Embryonic facial prominence (tissue), 1 donor: ENCODE measurements around the gene CD276.
"Not testable (repeated sequence)": the region's sequence is repeated elsewhere in the genome, so short reads cannot be mapped to it uniquely, and the experiment has no call there.

ENCODE experiments used
- DNase-seq: peaks from one replicate; pipeline ENCODE4 v3.0.0-alpha.2; 2016; ENCODE audit errors: extremely low spot score

Gene CD276

DNA sequence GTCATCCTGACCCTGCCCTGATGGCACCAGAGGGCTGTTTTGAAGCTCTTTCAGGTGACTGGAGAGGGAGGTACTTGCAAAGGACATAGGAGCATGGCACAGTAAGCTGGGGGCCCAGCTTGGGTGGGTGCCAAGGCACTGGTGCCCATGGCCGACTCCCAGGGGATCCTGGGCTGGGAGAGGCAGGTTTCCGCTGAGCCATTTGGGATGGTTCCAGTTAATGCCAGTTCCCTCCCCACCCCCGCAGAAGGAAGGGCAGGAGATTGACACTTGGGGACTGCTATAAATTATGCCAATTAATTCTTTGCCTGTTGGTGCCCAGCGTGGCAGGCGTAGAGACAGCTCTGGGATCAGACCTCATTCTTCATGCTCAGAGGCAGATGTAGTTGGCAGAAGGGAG lies 26.1 kb downstream of the CD276 start:
- no peak for DNase-seq

DNA sequence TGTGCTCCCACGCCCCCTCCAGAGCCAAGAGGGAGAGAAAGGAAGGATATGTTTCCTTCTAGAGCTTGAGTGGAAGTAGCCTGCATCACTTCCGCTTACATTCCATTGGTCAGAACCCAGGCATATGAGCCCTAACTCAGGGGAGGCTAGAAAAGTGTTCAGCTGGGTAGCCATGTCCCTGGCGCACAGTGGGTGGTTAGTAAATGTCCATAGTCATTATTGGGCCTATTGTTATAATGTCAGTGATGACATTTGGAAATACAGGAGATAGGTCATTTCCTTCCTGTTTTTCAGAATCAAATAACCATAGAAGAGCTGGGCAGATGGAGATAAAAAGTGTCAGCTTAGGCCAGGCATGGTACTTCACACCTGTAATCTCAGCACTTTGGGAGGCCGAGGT lies 27.3 kb downstream of the CD276 start:
- DNase-seq, result no peak

DNA sequence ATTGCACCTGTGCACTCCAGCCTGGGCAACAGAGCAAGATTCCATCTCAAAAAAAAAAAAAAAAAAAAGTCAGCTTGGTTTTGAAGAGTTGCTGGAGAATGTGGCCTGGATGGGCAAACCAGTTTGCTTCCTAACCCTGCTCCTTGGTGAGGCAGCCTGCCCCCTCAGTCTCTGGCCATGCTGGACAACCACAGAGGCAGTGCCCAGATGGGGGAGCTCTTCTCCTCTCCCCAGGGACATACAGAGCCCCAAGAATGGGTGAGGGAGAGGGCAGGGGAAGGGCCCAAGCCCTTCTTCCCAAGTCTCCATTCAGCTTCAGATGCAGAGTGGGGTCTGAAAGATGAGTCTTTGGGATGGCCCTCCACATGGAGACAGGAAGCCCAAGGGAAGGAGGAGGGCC lies 27.9 kb downstream of the CD276 start:
- no peak for DNase-seq

DNA sequence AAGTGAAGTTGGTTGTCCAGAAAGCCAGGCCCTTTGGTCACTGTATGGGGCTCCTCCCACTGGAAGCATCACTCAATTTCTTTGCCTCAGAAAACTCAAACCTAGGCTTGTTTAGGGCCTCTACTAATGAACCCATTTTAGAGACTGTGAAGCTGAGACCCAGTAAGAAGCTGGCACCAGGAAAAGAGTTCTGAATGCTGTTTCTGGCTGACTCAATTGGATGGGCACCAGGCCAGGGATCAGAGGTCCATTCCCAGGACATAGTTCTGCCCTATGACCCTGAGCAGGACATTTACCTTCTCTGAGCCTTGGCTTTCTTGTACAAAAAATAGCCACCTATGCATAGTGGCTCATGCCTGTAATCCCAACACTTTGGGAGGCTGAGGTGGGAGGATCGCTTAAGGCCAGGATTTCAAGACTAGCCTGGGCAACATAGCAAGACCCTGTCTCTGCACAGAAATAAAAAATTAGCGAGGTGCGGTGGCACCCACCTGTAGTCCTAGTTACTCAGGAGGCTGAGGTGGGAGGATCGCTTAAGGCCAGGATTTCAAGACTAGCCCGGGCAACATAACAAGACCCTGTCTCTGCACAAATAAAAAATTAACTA lies 30.6 kb downstream of the CD276 start:
- no peak for DNase-seq

DNA sequence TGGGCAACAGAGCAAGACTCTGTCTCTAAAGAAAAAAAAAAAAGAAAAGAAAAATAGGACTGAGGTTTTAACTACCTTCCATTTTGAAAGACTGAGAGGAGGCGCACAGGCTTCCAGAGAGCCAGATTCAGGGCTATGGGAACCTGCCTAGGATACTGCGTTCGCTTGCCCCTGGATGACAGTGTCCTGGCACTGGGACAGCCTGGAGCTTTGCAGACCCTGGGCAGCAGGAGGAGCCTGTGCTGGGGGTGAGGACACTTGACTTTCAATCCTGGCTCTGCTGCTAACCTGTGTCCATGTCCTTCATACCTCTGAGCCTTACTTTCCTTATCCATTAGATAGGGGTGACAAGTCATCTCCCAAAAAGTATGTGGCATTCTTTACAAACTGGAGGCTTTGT lies 31.2 kb downstream of the CD276 start:
- DNase-seq, result no peak

DNA sequence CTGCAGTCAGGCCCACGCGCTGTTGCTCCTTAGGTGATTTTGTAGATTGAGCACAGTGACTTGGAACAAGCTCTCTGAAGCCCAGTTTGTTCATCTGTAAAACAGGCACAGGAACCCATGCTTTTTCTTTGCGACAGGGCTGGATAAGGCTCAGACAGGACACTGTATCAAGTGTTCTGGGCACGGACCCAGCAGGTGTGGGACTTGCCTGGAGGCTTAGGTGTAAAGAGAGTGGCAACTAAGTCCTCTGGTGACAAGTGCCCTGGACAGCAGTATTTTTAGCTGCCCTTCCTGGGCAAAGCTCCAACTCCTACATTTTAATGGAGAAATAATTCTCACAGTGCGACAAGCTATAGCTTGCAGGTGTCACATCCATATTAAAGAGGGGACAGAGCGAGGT lies 32.2 kb downstream of the CD276 start:
- no peak for DNase-seq

DNA sequence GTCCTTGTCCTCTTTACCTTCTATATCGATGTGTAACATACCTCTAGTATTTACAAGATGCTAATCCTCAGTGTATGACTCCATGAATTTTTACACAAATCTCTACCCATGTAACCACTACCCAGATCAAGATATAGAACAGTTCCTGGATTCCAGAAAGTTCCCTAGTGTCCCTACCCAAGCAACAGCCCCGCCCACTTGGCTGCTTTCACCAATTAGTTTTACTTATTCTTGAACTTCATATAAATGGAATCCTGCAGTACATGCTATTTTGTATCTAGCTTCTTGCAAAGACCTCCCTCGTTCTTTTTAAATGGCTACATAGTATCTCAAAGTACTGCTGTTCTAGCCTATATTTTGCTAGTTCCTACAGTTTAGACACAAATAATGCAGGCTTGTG lies 33.0 kb downstream of the CD276 start:
- DNase-seq, result no peak

DNA sequence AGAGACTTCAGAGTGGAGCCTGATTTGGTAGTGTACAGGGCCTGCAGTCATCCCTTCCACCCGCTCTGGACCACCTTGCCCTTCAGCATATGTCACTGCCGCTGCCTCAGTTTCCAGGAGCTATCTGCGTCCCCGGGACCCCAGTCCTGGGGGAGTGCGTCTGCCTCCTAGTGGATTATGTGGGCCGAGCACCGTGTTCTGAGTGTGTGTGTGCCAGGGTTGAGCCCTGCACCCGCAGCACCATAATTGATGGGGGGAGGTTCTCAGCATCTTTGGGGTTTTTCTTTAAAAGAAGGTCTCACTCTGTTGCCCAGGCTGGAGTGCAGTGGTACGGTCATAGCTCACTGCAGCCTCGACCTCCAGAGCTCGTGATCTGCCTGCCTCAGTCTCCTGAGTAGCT lies 33.6 kb downstream of the CD276 start:
- DNase-seq, result no peak

DNA sequence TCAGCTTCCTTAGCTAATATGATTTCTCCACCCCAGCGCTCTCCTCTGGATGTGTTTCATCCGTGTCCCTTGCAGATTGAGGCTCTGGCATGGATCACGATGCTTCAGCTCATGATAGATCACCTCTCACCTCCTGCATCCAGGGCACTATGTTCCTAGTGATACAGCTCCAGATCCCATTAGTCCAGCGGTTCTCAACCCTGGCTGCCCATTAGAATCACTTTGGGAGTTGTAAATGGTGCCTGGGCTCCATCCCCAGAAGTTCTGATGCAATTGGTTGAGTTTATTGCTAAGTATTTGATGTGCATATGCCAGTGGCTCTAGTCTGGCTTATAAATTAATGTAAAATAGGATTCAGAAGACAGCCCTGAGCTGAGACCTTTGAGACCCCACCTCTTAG lies 34.5 kb downstream of the CD276 start:
- DNase-seq, result no peak

DNA sequence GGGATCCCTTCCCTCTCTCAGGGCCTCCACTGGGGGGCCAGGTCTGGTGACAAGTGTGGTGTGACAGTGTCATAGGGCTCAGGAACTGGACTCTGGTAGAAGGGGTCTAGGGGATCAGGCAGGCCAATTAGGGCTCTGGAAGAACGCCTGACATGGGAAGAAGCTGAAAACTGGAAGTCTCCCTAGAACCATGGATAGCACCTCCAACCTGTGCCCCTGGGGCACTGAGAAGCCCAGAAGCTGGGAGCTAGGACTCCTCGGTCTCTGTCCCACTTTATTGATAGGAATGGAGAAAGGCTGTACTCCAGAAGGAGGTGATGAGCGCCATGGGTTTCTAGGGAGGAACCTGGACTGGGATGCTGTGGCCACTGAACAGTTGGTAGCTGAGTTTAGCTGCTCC lies 38.2 kb downstream of the CD276 start:
- DNase-seq, result no peak

DNA sequence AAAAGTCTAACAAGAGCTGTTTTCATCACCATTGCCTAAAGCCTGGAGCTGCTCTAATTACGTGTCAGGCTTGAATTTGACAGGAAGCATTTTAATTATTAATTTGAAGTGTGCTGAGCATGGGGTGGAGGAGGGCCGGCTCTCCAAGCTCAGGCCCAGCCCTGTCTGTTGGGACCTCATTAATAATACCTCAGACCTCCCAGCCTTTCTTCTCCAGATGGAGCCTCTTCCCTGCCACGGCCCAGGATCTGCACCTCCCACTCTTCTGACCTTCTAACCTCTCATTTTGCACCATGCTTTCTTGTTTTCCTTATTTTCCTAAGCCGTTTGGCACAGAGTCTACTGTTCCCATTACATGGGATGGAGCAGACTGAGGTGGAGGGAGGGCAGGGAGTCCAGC lies 39.0 kb downstream of the CD276 start:
- no peak for DNase-seq

DNA sequence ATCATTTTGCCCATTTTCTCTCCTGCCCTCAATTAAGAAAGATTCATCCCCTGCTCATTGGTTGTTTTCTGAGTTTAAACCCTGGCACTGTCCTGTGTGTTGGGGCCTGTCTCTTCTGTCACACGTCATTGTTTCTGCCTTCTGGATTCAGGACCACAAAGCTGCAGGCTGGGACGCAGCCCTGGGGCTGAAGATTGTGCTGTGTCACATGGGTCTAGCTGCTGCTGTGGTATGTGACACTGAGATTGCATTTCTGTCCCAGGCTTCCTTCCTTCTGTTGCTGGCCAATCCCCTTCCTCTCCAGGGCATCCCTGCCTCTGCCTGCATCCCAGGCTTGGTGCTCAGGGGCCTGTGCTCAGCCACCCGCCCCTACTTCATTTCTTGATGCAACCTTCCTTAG lies 40.0 kb downstream of the CD276 start:
- no peak for DNase-seq

DNA sequence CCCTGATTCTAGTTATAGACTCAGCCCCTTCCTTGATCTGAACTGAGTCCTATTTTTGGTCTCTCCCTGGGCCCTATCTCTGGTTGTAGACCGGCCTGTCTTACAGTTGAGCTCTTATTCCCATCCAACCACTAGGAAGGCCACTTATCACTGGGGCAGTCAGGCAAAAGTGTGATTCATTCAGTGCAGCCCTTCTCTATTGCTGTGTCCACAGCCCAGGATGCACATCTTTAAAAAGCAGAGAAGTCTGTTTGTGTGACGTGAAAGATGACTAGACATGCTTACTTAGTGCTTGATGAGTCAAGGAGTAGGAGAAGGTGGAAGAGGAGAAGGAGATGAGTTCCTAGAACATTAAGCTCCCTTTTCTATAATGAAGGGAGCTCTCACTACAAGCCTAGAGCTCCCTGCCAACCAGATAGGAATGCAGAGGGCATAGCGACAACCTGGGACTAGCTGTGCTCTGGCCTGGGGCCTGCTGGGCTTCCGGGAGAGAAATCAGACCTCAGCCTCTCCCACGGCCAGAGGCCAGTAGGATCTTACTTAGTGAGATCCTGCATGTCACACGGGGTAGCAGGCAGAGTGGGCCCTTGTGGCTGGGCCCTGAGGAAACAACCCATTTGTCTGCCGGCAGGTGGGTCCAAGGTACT lies 43.3 kb downstream of the CD276 start:
- no peak for DNase-seq

DNA sequence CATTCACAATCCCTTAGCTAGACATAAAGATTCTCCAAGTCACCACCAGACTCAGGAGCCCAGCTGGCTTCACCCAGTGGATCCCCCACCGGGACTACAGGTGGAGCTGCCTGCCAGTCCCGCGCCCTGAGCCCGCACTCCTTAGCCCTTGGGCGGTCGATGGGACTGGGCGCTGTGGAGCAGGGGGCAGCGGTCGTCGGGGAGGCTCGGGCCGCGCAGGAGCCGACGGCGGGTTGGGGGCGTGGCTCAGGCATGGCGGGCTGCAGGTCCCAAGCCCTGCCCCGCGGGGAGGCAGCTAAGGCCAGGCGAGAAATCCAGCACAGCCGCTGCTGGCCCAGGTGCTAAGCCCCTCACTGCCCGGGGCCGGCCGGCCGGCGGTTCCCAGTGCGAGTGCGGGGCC lies 47.9 kb downstream of the CD276 start:
- not testable (repeated sequence) for DNase-seq

DNA sequence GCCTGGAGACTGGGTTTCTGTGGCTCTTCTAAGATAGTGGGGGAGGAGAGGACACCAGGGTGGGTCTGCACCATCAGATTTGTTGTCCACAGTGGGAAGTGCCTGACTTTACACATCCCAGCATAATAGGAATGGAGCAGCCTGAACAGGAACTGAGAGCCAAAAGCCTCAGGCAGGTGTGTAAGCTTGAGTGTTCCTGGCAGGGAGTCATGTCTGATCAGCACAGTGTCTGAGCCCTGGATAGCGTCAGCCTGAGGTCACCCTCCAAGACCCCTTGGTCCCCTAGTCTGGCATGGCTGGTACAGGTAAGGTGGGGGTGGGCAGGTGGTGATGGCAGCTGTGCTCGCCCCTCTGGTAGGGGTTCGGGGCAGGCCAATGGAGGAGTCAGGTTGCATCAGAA lies 48.7 kb downstream of the CD276 start:
- DNase-seq, result no peak

DNA sequence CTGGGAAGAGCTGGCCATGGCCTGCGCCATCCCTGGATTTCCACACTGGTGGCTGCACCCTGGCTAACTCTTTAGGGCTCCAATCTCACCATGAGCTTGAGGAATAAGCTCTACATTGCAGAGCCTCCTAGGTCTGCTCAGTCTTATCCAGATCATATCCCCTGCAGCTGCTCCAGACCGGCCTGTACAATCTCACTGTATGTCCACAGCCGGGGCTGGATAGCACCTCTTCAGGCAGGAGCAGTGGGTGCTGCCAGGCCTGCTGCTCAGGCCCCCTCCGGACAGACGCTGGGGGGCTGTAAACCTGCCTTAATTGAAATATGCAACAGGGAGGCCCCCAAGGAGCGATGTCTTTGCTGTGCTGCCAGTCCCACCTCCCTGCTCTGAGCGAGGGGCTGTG lies 53.4 kb downstream of the CD276 start:
- no peak for DNase-seq

DNA sequence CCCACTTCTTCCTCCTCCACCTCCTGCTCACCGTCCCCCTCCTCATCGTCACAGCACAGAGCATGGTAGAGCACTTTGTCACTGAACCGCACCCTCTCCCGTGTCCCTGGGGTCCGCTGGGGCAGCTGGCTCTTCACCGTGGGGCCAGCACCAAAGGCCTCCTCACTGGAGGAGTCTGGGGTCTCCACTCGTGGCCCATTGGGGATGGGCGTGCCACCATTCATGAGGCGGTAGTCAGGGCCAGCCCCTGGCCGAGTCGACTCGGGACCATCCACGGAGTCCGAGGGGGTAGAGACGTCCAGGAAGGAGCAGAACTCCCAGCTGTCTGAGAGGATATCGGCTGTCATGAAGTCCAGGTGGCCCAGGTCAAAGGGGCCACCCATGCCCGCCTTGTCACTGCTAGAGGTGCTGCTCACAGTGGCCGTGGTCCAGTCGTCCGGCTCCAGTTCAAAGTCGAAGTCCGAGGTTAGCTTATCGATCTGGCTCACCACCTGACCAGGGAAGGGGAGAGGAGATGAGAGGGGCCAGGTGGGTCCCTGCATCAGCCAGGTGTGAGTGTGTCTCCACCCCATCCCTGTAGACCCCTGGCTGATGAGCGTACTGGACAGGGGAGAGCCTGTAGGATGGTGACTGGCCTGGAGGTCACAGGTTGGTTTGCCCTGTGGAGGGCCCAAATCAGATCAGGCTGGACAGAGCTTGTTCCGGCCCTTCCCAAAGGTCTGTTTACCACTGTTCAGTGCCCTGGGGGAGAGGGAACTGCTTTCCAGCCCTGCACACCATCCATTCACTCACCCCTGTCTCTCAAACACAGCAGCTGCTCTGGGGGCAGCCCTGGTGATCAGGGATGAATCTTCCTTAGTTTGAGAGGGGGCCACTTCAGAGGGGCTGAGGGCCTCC lies 56.2 kb downstream of the CD276 start:
- no peak for DNase-seq

DNA sequence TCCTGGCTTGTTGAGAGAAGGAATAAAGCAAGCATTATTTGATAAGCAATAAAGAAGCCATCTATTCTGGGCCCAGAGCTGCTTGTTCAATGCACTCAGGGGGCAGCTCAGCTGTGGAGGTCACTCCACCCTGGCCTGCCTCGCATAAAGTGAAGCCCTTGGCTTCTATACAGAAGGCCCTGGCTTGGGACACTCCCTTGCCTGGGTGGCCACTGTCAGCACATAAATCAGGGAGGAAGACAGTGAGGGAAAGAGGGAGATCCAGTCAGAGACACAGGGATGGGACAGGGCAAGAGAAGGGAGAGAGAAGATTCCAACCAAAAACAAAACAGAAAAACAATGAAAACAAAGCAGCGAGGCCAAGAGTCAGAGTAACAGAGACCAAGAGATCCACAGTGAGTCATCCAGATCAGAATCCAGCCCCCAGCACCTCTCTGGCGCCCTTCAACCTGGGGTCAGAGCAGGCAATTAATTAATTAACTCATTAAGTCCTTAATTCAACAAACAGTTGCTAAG lies 57.2 kb downstream of the CD276 start:
- no peak for DNase-seq

DNA sequence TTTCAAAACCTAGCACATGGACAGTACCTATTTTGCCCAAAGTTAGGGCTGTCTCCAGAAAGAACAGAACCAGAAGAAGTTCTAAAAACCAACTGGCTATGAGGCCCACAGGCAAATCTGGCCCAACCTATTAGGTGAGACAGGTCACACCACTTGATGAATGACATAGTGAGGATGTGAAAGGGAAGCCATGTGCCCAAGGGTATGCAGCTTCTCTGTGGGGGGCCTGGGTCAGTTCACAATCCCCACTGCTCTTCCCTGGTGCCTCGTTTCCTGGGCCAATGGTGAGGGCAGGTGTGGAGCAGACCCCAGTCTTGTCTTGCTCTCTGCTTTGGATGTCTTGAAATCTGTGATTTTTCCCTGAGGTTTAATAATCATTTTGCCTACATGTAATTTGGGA lies 60.1 kb downstream of the CD276 start:
- no peak for DNase-seq

DNA sequence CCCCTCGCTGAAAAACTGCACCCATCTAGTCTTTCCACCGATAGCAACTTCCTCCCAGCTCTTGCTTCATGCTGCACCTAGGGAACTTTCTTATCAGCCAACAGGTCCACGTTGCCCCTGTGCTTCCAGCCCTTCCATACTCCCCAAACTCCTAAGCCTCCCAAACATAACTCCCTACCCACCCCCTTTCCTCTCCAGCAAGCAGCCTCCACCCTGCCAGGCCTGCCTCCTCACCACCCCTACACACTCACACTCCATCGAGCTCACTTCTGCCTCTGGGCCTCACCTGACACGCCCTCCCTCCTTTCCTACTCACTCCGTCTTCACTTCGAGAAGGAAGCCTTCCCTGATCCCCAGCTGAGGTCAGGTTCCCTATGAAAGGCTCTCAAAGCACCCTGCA lies 60.9 kb downstream of the CD276 start:
- DNase-seq, result no peak

DNA sequence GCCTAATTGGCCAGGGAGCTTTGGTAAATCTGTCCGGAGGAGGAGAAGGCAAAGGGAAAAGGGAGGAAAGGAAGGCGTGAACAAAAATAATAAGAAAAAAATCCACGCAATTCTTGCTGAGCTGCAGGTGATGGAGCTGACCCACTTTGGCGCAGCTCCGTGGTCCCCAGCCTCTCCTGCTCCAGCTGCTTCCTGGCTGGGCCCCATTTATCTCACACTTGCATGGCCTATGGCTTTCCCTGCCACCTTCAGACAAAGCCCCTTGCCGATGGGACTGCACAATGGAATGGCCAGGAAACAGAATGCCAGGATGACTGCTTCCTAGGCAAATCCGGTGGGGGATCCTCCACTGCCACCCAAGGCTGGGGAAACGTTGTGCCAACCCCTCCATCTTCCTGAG lies 62.1 kb downstream of the CD276 start:
- no peak for DNase-seq

DNA sequence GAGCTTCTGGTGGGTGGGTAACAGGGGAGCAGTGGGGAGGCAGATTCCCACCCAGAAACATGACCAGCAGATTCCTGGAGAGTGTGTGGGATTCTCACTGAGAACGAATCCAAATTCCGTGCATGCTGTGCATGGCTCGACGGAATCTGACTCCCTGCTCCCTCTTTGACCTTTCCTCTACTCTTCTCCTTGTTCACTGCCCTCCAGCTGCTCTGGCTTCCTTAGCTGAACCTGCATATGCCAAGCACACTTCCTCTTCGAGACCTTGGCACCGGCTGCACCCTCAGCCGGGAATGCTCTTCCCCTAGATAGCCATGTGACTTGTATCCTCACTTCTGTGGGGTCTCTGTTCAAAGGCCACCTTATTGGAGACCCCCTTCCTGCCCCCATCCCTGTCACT lies 62.7 kb downstream of the CD276 start:
- DNase-seq, result no peak
